HT1080 (cell line): ENCODE measurements around the gene ZDHHC11. TPM values are rescaled to one million over a fixed set of nuclear protein-coding genes. Genes with fewer than 3 reads are reported as not detected.
"Not testable (repeated sequence)": the region's sequence is repeated elsewhere in the genome, so short reads cannot be mapped to it uniquely, and the experiment has no call there.

ENCODE experiments used
- DNase-seq: peaks from one replicate; pipeline ENCODE4 v3.0.0-alpha.2; 2015; ENCODE audit warnings: low read depth
- total RNA-seq: library from RNA; depleted of rRNA; stranded (reverse); fragments of >200 nt; shearing (Covaris generic); gene quantifications from 2 replicates; pipeline ENCODE4 v1.2.3, GENCODE V29; 2014

ZDHHC11 gene
- total RNA-seq, 1 experiment from 2014 or later, result 6.9 TPM

DNA sequence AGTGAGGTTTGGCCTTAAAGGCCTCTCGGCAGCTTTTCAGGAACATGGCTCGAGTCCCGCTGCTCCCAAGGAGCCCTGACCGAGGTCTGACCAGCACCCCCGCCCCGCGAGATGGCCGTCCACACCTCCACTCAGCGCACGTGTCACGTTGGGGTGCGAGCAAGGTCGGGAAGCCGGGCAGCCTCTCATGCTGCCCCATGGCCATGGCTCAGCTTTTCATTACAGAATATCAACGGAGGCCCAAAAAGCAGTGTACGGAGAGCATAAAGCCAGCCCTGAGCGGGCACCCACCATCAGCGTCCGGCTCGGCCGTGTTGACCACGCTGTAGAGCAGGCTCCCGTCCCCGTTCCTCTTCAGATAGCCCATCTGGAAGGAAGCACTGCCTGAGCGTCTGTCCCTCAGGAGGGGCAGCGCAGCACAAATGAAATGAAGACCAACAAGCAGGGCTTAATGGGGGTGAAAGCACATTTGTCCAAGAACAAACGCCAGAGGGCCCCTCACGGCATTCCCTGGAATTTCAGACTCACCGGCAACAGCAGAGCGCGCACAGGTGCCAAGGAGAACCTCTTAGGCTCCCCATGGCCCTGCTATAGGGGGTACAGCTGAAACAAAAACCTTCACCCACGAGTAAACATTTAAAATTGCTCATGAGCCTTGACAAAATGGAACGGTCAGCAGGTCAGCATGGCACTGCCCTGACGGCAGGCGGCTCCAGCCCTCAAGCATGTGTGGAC is 30.2 kb upstream of the ZDHHC11 start:
- no peak for DNase-seq

- DNase-seq, result not testable (repeated sequence)
Measured at GRCh38 chr5:878677-879076, 27.9 kb upstream of the ZDHHC11 start.

DNA sequence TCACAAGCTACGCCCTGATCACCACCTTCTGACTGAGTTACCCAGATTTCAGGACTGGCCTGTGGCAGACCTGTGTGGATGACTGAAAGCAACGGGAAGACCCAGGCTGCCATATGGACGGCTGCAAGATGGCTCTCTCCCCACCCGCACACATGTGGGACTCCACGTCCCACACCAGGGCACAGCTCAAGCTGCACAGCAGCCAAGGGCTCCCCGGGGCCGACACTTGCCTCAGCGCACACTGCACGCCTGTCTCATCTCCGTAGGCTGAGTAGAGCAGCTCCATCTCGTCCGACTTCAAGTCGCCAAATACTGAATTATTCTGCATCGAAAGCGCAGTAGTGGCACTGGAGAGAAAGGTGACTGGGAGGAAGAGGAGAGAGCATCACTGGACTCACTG is 27.3 kb upstream of the ZDHHC11 start:
- no peak for DNase-seq

DNA sequence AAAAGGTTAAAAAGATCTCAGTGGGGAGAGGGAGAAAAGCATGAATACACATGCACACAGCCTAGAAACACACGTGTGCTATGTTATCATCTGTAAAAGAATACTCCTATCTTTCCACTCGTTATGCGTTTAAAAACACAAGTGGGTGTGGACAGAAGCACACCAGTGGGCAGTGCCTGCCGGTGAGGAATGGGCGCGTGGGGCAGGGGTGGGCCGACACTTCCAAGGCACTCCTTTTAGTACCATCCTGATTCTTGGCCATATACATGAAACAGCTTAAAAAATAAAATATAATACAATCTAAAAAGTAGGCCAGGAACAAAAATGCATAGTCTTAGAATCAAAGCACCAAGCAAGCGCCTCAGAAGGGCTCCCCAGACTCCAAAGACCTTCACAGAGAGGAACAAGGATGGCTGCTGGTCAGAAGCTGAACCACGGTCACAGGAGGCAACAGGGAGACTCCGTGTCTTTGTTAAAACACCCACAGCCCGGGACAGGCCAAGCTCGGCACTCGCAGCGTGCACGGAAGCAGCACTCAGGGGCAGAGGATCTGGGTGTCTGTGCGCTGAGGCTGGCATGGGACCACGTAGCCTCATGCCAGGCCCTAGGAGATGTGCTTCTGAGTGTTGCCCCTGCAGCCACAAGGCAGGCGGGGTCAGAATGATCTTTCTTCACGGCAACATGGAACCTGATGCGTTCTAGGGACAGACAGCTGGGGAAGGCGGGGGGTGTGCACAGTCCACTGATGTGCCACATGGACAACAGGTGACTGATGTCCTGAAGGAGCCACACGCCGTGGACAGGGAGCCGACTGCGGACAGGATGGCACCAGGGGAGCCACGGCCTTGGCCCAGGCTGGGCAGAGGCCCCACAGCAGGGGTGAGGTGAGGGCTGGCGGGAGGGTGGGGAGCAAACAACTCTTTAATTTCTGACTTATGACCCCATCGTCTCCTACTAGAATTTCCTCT is 25.9 kb upstream of the ZDHHC11 start:
- DNase-seq, result no peak

DNA sequence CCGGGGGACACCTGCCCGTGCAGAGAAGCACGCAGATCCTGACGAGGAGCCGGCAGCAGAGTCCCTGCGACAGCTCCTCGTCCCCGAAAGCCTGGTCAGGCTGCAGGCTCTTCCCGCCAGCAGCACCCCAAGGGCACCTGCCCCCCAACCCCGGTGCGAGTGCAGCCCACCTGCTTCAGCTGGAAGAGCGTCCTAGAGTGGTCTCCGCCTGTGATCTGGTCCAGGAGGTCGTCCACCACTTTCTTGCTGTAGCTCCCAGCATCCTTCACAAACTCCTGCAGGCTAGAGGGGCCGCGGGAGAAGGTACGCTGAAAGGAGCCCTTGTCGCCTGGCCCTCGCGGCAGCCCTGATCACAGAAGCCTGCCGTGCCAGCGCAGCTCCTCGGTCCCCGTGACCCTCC is 25.1 kb upstream of the ZDHHC11 start:
- no peak for DNase-seq

DNA sequence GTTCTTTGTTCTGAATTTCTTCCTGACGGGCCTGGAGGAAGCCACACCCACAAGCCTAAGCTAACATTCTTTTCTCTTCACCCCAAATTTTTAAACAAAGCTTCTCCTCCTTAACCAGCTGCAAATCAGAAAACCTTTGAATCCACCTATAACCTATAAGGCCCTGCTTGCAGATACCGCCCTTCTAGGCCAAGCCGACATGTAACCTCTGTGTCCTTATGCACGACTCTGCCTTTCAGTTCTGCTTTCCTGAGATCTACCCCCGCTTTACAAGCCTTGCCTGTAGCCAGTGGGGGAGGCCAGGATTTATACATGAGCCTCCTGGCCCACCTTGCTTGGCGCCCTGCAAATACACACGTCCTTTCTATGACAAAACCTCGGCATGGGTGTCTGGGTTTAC is 22.5 kb upstream of the ZDHHC11 start:
- DNase-seq, result no peak

DNA sequence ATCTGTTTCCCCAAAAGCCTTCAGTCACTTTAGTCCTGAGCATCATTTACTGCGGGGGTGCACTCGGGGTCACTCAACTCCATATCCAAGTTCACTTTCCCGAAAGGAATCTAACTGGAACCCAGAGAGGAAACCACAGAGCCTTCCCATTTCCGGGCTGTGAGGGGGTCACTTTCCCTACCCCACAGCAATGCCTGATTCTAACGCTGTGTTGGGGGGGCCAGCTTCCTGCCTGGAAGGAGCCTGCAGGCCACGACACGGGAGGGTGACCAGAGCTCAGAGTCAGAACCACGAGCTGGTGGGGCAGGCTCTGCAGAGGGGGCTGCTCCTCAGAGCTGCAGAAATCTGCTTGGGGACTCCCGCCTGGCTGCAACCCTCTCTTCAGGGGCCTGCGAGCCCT is 21.5 kb upstream of the ZDHHC11 start:
- DNase-seq, result no peak

DNA sequence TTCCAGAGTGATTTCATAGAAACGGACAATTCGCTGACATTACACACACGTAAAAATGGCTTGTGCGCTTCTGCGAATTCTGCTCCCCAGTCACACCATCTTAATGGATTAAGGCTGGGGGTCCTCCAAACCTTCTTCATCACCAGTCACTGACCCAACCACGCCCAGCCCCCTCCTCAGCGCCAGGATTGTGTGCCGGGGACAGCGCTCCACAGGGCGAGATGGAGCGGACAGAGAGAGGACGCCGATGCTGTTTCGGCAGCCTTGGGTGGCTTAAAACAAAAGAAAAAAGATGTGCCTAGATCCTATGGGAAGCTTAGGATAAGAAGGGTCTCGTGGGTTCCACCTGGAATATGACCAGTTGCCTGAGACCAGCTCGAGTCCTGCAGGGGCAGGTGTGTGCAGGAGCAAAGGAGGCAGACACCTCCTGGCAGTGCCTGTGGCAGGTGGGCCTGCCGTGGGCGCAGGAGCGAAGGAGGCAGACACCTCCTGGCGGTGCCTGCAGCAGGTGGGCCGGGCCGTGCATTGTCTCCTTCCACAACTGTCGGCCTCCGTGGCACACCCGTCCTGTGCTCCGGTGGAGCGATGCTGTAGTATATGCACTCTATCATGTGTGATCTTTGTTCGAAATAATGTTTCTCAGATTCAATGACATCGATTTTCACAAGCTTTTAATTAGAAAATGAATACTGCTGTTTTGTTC is 21.0 kb upstream of the ZDHHC11 start:
- no peak for DNase-seq

GRCh38 chr5:870956-871355 is 20.2 kb upstream of the ZDHHC11 start:
- DNase-seq, result no peak

GRCh38 chr5:868428-869135 is 17.8 kb upstream of the ZDHHC11 start:
- DNase-seq, result no peak

- no peak for DNase-seq
Measured at GRCh38 chr5:867300-867870, 16.6 kb upstream of the ZDHHC11 start.

DNA sequence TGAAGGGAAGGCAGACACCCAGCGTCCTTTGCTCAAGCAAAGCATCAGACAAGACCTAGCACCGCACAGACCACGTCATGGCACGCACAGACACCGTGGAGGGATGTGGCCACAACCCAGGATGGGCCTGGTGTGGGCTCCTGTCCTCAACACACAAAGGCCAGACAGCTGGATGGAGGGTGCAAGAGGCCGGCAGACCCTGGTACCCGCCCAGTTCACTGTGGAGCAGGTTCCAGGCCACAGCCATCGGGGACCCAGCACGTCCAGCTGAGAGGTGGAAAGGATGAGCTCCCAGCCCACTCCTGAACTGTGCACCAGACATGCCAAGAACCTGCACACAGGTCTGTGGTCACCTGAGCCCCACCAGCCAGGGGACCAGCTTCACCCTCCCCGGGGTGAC is 15.0 kb upstream of the ZDHHC11 start:
- DNase-seq, result no peak

GRCh38 chr5:865168-865521 is 14.4 kb upstream of the ZDHHC11 start:
- DNase-seq, result no peak

DNA sequence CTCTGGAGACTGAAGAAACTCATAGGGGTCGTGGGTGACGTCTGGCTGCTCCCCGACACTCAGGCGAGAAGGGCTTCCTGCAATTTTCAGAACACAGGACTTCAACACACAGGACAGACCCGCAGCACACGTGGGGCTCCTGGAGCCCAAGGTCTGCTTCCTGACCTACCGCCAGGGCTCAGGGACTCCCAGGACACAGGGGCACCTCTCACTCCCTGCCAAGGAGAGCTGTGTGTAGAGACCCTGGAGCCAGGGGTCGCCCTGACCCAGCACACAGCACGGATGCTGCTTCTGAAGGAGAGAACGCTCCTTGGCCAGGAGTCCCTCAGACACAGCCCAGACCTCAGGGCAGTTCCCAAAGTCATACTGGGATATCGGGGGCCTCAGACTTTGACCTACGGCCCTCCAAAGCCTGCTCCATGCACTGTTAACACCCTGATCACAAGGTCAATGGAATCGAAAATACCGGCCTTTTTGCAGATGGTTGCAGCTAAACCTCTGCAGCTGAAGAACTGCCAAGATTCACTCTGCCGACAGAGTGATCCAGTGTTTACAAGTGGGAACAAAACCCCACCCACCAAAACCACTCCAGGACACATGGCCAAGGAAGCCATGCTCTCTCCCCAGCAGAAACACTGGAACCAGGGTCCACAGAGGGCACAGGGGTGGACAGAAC is 13.8 kb upstream of the ZDHHC11 start:
- DNase-seq, result no peak

GRCh38 chr5:863244-863805 is 12.5 kb upstream of the ZDHHC11 start:
- DNase-seq, result no peak

GRCh38 chr5:862367-863243 is 11.8 kb upstream of the ZDHHC11 start:
- DNase-seq, result peak; percentile 51

DNA sequence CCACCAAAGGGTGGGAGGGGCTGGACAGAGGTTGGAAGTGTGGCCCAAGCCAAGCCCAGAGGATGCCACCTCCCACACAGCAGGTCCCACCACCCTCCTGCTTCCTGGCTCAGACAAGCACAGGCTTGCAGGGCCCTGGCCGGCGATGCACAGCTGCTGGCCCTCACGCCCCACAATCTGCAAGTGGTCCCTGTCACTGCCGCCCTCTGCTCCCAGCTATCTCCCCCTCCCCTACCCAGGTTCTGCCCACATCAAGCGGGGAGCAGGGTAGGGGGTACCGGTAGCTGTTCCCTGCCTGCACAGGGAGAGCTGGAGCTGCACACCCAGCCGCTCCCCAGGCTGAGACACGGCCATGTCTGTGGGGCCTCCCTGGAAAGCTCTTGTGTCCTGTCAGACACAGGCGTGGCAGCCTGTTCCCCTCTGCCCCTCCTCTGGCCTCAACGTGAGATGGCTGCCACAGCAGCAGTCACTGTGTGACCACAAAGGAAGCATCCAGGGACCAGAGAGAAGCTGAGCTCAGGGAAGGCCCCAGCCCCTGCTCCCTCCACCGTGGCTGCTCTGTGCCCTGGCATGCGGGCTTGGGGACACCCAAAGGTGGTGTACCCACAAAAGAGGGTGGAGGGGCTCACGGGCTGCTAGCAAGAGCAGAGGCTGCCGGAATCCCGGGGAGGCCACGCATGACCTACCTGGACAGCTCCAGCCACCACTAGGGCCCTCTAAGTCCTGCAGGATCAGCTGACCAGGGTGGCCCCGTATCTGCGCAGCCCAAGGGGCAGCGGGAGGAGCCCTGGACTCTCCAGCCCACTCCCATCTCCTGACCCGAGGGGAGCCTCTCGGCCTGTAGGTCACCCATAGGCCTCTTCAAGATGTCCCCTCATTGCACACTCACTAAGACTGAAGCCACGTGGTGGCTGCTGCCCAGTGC is 10.9 kb upstream of the ZDHHC11 start:
- no peak for DNase-seq
